SK-N-SH treated with all-trans-retinoic acid at 6 μM for 48 hours (cell line): Measurements from ENCODE around the gene RAB11FIP4.

Experiments
- ARNTL ChIP-seq: fragments of 450-650 bp; formaldehyde crosslinking; IDR thresholded peaks from 2 replicates; pipeline ENCODE4 v1.5.0; 2020; ENCODE audit warnings: low read depth, mild to moderate bottlenecking, moderate library complexity, borderline replicate concordance
- BACH2 ChIP-seq: fragments of 250-450 bp; sonication (Bioruptor Pico); IDR thresholded peaks from 2 replicates; pipeline ENCODE4 v1.9.0; 2021; ENCODE audit warnings: mild to moderate bottlenecking, borderline replicate concordance
- CSDC2 ChIP-seq: fragments of 250-450 bp; sonication (Bioruptor Pico); IDR thresholded peaks from 2 replicates; pipeline ENCODE4 v1.5.0; 2020; ENCODE audit warnings: mild to moderate bottlenecking, moderate library complexity
- OSR1 ChIP-seq: fragments of 250-450 bp; sonication (Bioruptor Pico); IDR thresholded peaks from 2 replicates; pipeline ENCODE4 v1.8.0; 2022; ENCODE audit warnings: moderate library complexity, mild to moderate bottlenecking, inconsistent platforms
- RARB ChIP-seq: fragments of 250-450 bp; sonication (Bioruptor Pico); IDR thresholded peaks from 2 replicates; pipeline ENCODE4 v1.8.0; 2021; ENCODE audit warnings: mild to moderate bottlenecking, moderate library complexity
- ZC3H10 ChIP-seq: fragments of 250-450 bp; sonication (Bioruptor Pico); IDR thresholded peaks from 2 replicates; pipeline ENCODE4 v1.5.1; 2021; ENCODE audit warnings: mild to moderate bottlenecking, moderate library complexity
- ZFP3 ChIP-seq: fragments of 250-450 bp; sonication (Bioruptor Pico); IDR thresholded peaks from 2 replicates; pipeline ENCODE4 v1.5.0; 2020; ENCODE audit warnings: mild to moderate bottlenecking, moderate library complexity
- ZFP30 ChIP-seq: fragments of 450-650 bp; formaldehyde crosslinking; IDR thresholded peaks from 2 replicates; pipeline ENCODE4 v1.5.0; 2022; ENCODE audit warnings: mild to moderate bottlenecking, moderate library complexity
- ZNF565 ChIP-seq: fragments of 450-650 bp; formaldehyde crosslinking; conservative IDR thresholded peaks from 2 replicates; pipeline ENCODE4 v1.5.0; 2020; ENCODE audit warnings: low read depth, mild to moderate bottlenecking, moderate library complexity
- TF ChIP-seq, protein P1 (sequence below): fragments of 250-450 bp; sonication (Bioruptor Pico); IDR thresholded peaks from 2 replicates; pipeline ENCODE4 v1.5.1; 2020; ENCODE audit warnings: low read depth, mild to moderate bottlenecking, moderate library complexity
- TF ChIP-seq, protein P2 (sequence below): fragments of 250-450 bp; sonication (Bioruptor Pico); IDR thresholded peaks from 2 replicates; pipeline ENCODE4 v1.8.0; 2020; ENCODE audit warnings: mild to moderate bottlenecking, moderate library complexity, borderline replicate concordance
- TF ChIP-seq, protein P3 (sequence below): fragments of 250-450 bp; sonication (Bioruptor Pico); IDR thresholded peaks from 2 replicates; pipeline ENCODE4 v1.8.0; 2021; ENCODE audit warnings: low read depth, mild to moderate bottlenecking, moderate library complexity, borderline replicate concordance
- TF ChIP-seq, protein P4 (sequence below): fragments of 250-450 bp; sonication (Bioruptor Pico); IDR thresholded peaks from 2 replicates; pipeline ENCODE4 v1.5.1; 2021; ENCODE audit warnings: mild to moderate bottlenecking, moderate library complexity

DNA sequence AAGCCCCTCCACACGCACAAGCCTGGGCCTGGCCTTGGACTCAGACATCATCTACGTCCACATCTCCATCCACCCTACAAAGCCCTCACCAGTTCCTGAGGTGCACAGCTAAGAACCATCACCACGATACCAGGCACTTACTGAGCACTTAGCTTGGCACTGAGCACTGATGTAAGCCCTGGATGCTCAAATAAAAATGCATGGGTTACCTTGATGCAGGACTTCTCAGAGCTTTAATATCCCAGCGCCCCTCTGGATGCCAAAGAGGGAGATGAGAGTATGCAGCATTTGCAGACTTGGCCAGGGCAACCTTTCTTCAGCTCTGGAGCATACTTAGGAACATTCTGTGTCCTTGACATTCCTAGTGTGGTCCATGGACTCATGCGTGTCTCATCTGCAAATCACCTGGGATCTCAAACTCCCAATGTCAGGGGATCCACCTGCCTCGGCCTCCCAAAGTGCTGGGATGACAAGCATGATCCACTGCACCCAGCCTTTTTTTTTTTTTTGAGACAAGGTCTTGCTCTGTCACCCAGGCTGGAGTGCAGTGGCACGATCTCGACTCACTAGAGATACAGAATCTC, 69.8 kb downstream of the RAB11FIP4 start:
- TF ChIP-seq BACH2 (no peak), ARNTL (CRISPR knock-in tag) (no peak), CSDC2 (CRISPR knock-in tag) (no peak), OSR1 (CRISPR knock-in tag) (no peak), ZNF565 (CRISPR knock-in tag) (no peak), ZC3H10 (CRISPR knock-in tag) (no peak), ZFP30 (CRISPR knock-in tag) (no peak), RARB (CRISPR knock-in tag) (no peak), ZFP3 (CRISPR knock-in tag) (no peak)
- TF ChIP-seq, protein P1, sequence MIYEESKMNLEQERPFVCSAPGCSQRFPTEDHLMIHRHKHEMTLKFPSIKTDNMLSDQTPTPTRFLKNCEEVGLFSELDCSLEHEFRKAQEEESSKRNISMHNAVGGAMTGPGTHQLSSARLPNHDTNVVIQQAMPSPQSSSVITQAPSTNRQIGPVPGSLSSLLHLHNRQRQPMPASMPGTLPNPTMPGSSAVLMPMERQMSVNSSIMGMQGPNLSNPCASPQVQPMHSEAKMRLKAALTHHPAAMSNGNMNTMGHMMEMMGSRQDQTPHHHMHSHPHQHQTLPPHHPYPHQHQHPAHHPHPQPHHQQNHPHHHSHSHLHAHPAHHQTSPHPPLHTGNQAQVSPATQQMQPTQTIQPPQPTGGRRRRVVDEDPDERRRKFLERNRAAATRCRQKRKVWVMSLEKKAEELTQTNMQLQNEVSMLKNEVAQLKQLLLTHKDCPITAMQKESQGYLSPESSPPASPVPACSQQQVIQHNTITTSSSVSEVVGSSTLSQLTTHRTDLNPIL (CRISPR knock-in tag): no peak
- TF ChIP-seq, protein P2, sequence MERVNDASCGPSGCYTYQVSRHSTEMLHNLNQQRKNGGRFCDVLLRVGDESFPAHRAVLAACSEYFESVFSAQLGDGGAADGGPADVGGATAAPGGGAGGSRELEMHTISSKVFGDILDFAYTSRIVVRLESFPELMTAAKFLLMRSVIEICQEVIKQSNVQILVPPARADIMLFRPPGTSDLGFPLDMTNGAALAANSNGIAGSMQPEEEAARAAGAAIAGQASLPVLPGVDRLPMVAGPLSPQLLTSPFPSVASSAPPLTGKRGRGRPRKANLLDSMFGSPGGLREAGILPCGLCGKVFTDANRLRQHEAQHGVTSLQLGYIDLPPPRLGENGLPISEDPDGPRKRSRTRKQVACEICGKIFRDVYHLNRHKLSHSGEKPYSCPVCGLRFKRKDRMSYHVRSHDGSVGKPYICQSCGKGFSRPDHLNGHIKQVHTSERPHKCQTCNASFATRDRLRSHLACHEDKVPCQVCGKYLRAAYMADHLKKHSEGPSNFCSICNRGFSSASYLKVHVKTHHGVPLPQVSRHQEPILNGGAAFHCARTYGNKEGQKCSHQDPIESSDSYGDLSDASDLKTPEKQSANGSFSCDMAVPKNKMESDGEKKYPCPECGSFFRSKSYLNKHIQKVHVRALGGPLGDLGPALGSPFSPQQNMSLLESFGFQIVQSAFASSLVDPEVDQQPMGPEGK (CRISPR knock-in tag): no peak
- TF ChIP-seq, protein P3, sequence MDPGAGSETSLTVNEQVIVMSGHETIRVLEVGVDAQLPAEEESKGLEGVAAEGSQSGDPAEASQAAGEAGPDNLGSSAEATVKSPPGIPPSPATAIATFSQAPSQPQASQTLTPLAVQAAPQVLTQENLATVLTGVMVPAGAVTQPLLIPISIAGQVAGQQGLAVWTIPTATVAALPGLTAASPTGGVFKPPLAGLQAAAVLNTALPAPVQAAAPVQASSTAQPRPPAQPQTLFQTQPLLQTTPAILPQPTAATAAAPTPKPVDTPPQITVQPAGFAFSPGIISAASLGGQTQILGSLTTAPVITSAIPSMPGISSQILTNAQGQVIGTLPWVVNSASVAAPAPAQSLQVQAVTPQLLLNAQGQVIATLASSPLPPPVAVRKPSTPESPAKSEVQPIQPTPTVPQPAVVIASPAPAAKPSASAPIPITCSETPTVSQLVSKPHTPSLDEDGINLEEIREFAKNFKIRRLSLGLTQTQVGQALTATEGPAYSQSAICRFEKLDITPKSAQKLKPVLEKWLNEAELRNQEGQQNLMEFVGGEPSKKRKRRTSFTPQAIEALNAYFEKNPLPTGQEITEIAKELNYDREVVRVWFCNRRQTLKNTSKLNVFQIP (CRISPR knock-in tag): no peak
- TF ChIP-seq, protein P4, sequence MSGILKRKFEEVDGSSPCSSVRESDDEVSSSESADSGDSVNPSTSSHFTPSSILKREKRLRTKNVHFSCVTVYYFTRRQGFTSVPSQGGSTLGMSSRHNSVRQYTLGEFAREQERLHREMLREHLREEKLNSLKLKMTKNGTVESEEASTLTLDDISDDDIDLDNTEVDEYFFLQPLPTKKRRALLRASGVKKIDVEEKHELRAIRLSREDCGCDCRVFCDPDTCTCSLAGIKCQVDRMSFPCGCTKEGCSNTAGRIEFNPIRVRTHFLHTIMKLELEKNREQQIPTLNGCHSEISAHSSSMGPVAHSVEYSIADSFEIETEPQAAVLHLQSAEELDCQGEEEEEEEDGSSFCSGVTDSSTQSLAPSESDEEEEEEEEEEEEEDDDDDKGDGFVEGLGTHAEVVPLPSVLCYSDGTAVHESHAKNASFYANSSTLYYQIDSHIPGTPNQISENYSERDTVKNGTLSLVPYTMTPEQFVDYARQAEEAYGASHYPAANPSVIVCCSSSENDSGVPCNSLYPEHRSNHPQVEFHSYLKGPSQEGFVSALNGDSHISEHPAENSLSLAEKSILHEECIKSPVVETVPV (CRISPR knock-in tag): no peak
